Tibial nerve (tissue), 4 donors: ENCODE data around the gene NUP98.

Experiments used
- EP300 ChIP-seq, 2 donors: sonication (generic); formaldehyde crosslinking; IDR thresholded peaks; one replicate each; pipeline ENCODE4 v1.6.1; 2017; ENCODE audit warnings: antibody characterized with exemption in 2 of 2, mild to moderate bottlenecking in 1 of 2
- TF ChIP-seq, protein P1 (sequence below), 5 experiments: fragments of 200-600 bp in 3 of 5; fragments of 450-650 bp in 2 of 5; sonication (generic) in 3 of 5; IDR thresholded peaks; one replicate each; pipeline ENCODE4 v1.5.1; 2016 to 2019; ENCODE audit warnings: antibody characterized with exemption in 5 of 5, mild to moderate bottlenecking in 3 of 5, moderate library complexity in 2 of 5

DNA sequence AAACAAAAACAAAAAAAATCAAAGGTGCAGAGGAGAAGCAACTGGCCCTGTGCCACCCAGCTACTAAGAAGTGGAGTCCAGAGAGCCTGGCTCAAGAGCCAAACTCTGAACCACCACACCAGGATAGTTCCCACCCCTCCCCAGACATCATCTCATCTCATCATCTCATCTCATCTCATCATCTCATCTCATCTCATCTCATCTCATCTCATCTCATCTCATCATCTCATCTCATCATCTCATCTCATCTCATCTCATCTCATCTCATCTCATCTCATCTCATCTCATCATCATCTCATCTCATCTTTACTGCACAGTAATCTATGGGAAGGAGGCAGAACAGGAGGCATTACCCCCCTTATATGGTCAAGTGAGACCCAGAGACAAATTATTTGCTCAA, 134.5 kb downstream of the NUP98 start:
- TF ChIP-seq EP300 (IDR thresholded peaks at IDR 0.05) = no peak
- TF ChIP-seq, protein P1, sequence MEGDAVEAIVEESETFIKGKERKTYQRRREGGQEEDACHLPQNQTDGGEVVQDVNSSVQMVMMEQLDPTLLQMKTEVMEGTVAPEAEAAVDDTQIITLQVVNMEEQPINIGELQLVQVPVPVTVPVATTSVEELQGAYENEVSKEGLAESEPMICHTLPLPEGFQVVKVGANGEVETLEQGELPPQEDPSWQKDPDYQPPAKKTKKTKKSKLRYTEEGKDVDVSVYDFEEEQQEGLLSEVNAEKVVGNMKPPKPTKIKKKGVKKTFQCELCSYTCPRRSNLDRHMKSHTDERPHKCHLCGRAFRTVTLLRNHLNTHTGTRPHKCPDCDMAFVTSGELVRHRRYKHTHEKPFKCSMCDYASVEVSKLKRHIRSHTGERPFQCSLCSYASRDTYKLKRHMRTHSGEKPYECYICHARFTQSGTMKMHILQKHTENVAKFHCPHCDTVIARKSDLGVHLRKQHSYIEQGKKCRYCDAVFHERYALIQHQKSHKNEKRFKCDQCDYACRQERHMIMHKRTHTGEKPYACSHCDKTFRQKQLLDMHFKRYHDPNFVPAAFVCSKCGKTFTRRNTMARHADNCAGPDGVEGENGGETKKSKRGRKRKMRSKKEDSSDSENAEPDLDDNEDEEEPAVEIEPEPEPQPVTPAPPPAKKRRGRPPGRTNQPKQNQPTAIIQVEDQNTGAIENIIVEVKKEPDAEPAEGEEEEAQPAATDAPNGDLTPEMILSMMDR (IDR thresholded peaks at IDR 0.05) = no peak
